SK-N-SH treated with all-trans-retinoic acid at 6 μM for 48 hours (cell line): Measurements from ENCODE around the gene MAPK8.

Experiments
- CREB5 ChIP-seq: fragments of 250-450 bp; sonication (Bioruptor Pico); IDR thresholded peaks from 2 replicates; pipeline ENCODE4 v1.5.1; 2020; ENCODE audit warnings: low read depth, mild to moderate bottlenecking, moderate library complexity
- ESRRG ChIP-seq: fragments of 250-450 bp; sonication (Bioruptor Pico); IDR thresholded peaks from 2 replicates; pipeline ENCODE4 v1.6.1; 2021; ENCODE audit warnings: mild to moderate bottlenecking
- GLIS3 ChIP-seq: fragments of 250-450 bp; sonication (Bioruptor Pico); IDR thresholded peaks from 2 replicates; pipeline ENCODE4 v1.5.0; 2020; ENCODE audit warnings: mild to moderate bottlenecking, moderate library complexity
- PATZ1 ChIP-seq: fragments of 250-450 bp; sonication (Bioruptor Pico); IDR thresholded peaks from 2 replicates; pipeline ENCODE4 v1.8.0; 2020; ENCODE audit warnings: mild to moderate bottlenecking, moderate library complexity, borderline replicate concordance
- RARB ChIP-seq: fragments of 250-450 bp; sonication (Bioruptor Pico); IDR thresholded peaks from 2 replicates; pipeline ENCODE4 v1.8.0; 2021; ENCODE audit warnings: mild to moderate bottlenecking, moderate library complexity
- TSHZ2 ChIP-seq: fragments of 250-450 bp; sonication (Bioruptor Pico); IDR thresholded peaks from 2 replicates; pipeline ENCODE4 v1.5.0; 2020; ENCODE audit warnings: mild to moderate bottlenecking, moderate library complexity
- ZC3H10 ChIP-seq: fragments of 250-450 bp; sonication (Bioruptor Pico); IDR thresholded peaks from 2 replicates; pipeline ENCODE4 v1.5.1; 2021; ENCODE audit warnings: mild to moderate bottlenecking, moderate library complexity
- ZFP30 ChIP-seq: fragments of 450-650 bp; formaldehyde crosslinking; IDR thresholded peaks from 2 replicates; pipeline ENCODE4 v1.5.0; 2022; ENCODE audit warnings: mild to moderate bottlenecking, moderate library complexity
- ZNF565 ChIP-seq: fragments of 450-650 bp; formaldehyde crosslinking; conservative IDR thresholded peaks from 2 replicates; pipeline ENCODE4 v1.5.0; 2020; ENCODE audit warnings: low read depth, mild to moderate bottlenecking, moderate library complexity
- ZNF8 ChIP-seq: fragments of 450-650 bp; formaldehyde crosslinking; IDR thresholded peaks from 2 replicates; pipeline ENCODE4 v1.5.0; 2020; ENCODE audit warnings: mild to moderate bottlenecking, moderate library complexity

- TF ChIP-seq PATZ1 (CRISPR knock-in tag) (no peak), ZNF8 (CRISPR knock-in tag) (no peak), ZFP30 (no peak), ZNF565 (CRISPR knock-in tag) (no peak), ZC3H10 (CRISPR knock-in tag) (no peak), TSHZ2 (CRISPR knock-in tag) (no peak), CREB5 (no peak), RARB (CRISPR knock-in tag) (no peak), ESRRG (CRISPR knock-in tag) (no peak), GLIS3 (CRISPR knock-in tag) (no peak)
Measured at GRCh38 chr10:48442090-48442808, 135.8 kb downstream of the MAPK8 start.
